Measurements from ENCODE around the gene TSNAX. TPM values are rescaled to one million over a fixed set of nuclear protein-coding genes. Genes with fewer than 3 reads are reported as not detected.

The TSNAX gene
- total RNA-seq, 1 donor: 44.5 TPM

DNA sequence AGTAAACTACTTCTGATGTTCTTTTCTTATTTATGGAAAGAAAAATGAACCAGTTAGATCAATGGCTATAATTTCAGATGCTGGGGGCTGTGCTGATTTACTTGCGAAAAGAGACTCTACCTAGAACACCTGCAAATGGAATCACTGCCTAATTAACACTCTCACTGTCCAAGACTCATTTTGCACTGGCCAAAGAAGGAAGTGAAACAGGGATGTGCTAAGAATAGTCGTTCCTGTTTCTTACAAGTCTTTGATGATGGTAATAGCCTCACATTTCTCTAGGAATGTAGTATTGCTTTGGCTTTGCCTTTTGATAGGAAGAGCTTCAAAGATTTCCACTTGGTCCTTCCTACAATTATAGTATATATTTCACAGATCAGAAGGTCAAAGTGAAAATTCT is 12.7 kb upstream of the TSNAX start:
- Histone ChIP-seq H3K27me3 (ENCODE audit: insufficient read depth, low read length) (no peaks in the 10 kb centered on the region), H2AFZ (ENCODE audit: low read length) (no peak overlapping the region), H3K36me3 (ENCODE audit: insufficient read depth, low read length) (no peaks in the 10 kb centered on the region), H4K20me1 (ENCODE audit: insufficient read depth, low read length) (no peaks in the 10 kb centered on the region), H3K4me1 (ENCODE audit: insufficient read depth, low read length) (peaks cover 5% of the 10 kb centered on the region), H3K79me2 (ENCODE audit: insufficient read depth, low read length) (no peaks in the 10 kb centered on the region), H3K27ac (ENCODE audit: low read depth, low read length) (no peak overlapping the region), H3K4me2 (ENCODE audit: insufficient read depth, low read length) (no peak overlapping the region), H3K4me3 (ENCODE audit: insufficient read depth, low read length) (no peak overlapping the region), H3K9me3 (ENCODE audit: low read depth, low read length) (no peaks in the 10 kb centered on the region)
- no peak for DNase-seq (ENCODE audit: insufficient read length, low spot score, missing footprints)
- TF ChIP-seq, protein P1, sequence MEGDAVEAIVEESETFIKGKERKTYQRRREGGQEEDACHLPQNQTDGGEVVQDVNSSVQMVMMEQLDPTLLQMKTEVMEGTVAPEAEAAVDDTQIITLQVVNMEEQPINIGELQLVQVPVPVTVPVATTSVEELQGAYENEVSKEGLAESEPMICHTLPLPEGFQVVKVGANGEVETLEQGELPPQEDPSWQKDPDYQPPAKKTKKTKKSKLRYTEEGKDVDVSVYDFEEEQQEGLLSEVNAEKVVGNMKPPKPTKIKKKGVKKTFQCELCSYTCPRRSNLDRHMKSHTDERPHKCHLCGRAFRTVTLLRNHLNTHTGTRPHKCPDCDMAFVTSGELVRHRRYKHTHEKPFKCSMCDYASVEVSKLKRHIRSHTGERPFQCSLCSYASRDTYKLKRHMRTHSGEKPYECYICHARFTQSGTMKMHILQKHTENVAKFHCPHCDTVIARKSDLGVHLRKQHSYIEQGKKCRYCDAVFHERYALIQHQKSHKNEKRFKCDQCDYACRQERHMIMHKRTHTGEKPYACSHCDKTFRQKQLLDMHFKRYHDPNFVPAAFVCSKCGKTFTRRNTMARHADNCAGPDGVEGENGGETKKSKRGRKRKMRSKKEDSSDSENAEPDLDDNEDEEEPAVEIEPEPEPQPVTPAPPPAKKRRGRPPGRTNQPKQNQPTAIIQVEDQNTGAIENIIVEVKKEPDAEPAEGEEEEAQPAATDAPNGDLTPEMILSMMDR (IDR thresholded peaks at IDR 0.05; ENCODE audit: extremely low read depth, low read depth, low read length): no peak

DNA sequence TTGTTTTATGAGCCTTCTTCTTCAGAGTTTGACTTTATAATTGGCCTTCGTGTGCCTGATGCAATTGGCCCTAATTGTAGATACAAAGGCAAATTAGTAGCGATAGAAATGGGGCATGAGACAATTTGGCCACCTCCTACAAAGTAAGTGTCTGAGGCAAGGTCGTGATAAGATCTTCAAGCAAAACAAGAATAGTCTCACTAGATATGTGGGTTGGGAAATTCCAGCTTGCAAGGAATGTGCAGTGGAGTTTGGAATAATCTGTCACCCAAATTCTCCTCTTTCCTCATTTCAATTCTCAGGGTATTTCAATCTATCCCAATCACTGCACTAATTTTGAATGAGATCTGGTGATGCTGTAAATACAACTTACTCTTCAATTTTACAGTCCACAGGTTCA is 11.4 kb upstream of the TSNAX start:
- no peaks in the 10 kb centered on the region for H3K79me2 ChIP-seq (ENCODE audit: insufficient read depth, low read length)
- no peaks in the 10 kb centered on the region for H3K27me3 ChIP-seq (ENCODE audit: insufficient read depth, low read length)
- H3K4me3 ChIP-seq (ENCODE audit: insufficient read depth, low read length): no peak overlapping the region
- H3K9me3 ChIP-seq (ENCODE audit: low read depth, low read length): no peaks in the 10 kb centered on the region
- H3K27ac ChIP-seq (ENCODE audit: low read depth, low read length): no peak overlapping the region
- H4K20me1 ChIP-seq (ENCODE audit: insufficient read depth, low read length): no peaks in the 10 kb centered on the region
- no peaks in the 10 kb centered on the region for H3K36me3 ChIP-seq (ENCODE audit: insufficient read depth, low read length)
- H3K4me2 ChIP-seq (ENCODE audit: insufficient read depth, low read length): no peak overlapping the region
- TF ChIP-seq, protein P1 (IDR thresholded peaks at IDR 0.05; ENCODE audit: extremely low read depth, low read depth, low read length): no peak
- peak; percentile 25 for DNase-seq (ENCODE audit: insufficient read length, low spot score, missing footprints)
- H2AFZ ChIP-seq (ENCODE audit: low read length): no peak overlapping the region
- H3K4me1 ChIP-seq (ENCODE audit: insufficient read depth, low read length): peaks cover 2% of the 10 kb centered on the region

DNA sequence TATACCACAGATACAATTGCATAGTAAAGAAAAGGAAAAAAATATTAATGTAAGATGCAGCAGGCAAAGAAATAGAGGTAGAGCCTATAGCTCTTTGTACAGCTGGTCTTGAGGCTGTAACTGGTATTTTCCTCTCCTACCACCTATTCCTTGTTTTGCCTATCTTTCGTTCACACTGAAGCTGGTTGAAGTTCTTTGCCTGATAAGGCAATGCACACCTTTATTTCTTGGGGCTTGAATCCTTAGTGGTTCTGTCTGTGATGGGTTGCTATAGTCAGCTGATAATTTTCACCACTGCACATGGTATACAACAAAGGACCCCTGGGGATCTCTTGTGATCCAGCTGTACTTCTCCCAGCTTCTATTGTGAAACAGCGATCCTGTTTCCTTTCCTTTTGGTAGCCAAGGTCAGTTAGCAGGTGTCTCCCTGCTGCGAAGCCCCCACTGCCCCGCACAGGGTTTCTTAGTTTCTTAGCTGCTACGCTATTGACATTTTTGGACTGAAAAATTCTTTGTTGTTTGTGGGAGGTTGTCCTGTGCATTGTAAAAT is 9.9 kb upstream of the TSNAX start:
- H3K27me3 ChIP-seq (ENCODE audit: insufficient read depth, low read length): no peaks in the 10 kb centered on the region
- H3K4me2 ChIP-seq (ENCODE audit: insufficient read depth, low read length): no peak overlapping the region
- H3K36me3 ChIP-seq (ENCODE audit: insufficient read depth, low read length): no peaks in the 10 kb centered on the region
- TF ChIP-seq, protein P1 (IDR thresholded peaks at IDR 0.05; ENCODE audit: extremely low read depth, low read depth, low read length): no peak
- H3K27ac ChIP-seq (ENCODE audit: low read depth, low read length): no peak overlapping the region
- no peaks in the 10 kb centered on the region for H3K4me1 ChIP-seq (ENCODE audit: insufficient read depth, low read length)
- H3K4me3 ChIP-seq (ENCODE audit: insufficient read depth, low read length): no peak overlapping the region
- DNase-seq (ENCODE audit: insufficient read length, low spot score, missing footprints): no peak
- no peak overlapping the region for H2AFZ ChIP-seq (ENCODE audit: low read length)
- no peaks in the 10 kb centered on the region for H4K20me1 ChIP-seq (ENCODE audit: insufficient read depth, low read length)
- no peaks in the 10 kb centered on the region for H3K79me2 ChIP-seq (ENCODE audit: insufficient read depth, low read length)
- no peaks in the 10 kb centered on the region for H3K9me3 ChIP-seq (ENCODE audit: low read depth, low read length)

DNA sequence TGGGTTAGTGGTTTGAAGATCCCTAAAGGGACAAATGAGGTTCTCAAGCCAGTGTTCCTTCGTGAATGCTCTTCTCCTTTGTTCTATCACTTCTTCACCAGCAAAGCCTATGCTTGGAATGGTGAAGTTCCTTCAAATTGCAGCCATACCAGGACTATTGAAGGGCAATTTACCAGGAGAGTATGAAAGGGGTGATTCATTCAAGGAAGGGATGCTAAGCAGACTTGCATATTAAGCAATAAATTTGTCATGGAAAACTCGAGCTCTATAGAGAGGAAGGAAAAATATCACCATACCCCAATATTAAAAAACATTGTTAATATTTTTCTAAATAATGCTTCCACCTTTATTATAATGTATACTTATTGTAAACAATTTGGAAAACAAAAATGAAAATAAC is 9.3 kb upstream of the TSNAX start:
- Histone ChIP-seq H3K27ac (ENCODE audit: low read depth, low read length) (no peak overlapping the region), H3K4me3 (ENCODE audit: insufficient read depth, low read length) (no peak overlapping the region), H3K9me3 (ENCODE audit: low read depth, low read length) (no peaks in the 10 kb centered on the region), H3K4me2 (ENCODE audit: insufficient read depth, low read length) (no peak overlapping the region), H4K20me1 (ENCODE audit: insufficient read depth, low read length) (no peaks in the 10 kb centered on the region), H3K79me2 (ENCODE audit: insufficient read depth, low read length) (no peaks in the 10 kb centered on the region), H3K27me3 (ENCODE audit: insufficient read depth, low read length) (no peaks in the 10 kb centered on the region), H3K4me1 (ENCODE audit: insufficient read depth, low read length) (no peaks in the 10 kb centered on the region), H3K36me3 (ENCODE audit: insufficient read depth, low read length) (no peaks in the 10 kb centered on the region), H2AFZ (ENCODE audit: low read length) (no peak overlapping the region)
- TF ChIP-seq, protein P1 (IDR thresholded peaks at IDR 0.05; ENCODE audit: extremely low read depth, low read depth, low read length): no peak
- DNase-seq (ENCODE audit: insufficient read length, low spot score, missing footprints): no peak
